Endothelial cell of umbilical vein (primary cell): ENCODE measurements around the gene ARGFX. TPM values are rescaled to one million over a fixed set of nuclear protein-coding genes. Genes with fewer than 3 reads are reported as not detected.

ENCODE experiments used
- BruUV-seq: library from RNA; stranded (reverse); fragments of 400-500 nt; replicated peaks from 2 replicates; lab custom pipeline; 2021; lab: Mats Ljungman, UMichigan
- CTCF ChIA-PET: fragments of 300-600, 350-600 bp; sonication (Branson Sonifier 250); formaldehyde crosslinking; loops from one replicate; lab custom pipeline; 2021; ENCODE audit warnings: antibody characterized with exemption, inconsistent platforms; lab: Charles Lee
- POLR2A ChIA-PET: fragments of 300-600, 350-600 bp; sonication (Branson Sonifier 250); formaldehyde crosslinking; loops from one replicate; lab custom pipeline; 2021; ENCODE audit warnings: antibody characterized with exemption, inconsistent platforms; lab: Charles Lee
- DNase-seq: peaks from one replicate; pipeline ENCODE4 v3.0.0-alpha.2; 2011; ENCODE audit warnings: low read depth, low spot score
- FAIRE-seq: peaks from 2 replicates; lab custom pipeline; 2011; peaks lifted over from hg19 to GRCh38; lab: Jason Lieb, UNC
- H2AFZ ChIP-seq: 2 replicates; pipeline ENCODE4 v1.6.0; 2012; ENCODE audit warnings: low read depth, low read length, control low read depth, inconsistent platforms
- H3K27ac ChIP-seq: 2 replicates; pipeline ENCODE4 v1.5.1; 2011; ENCODE audit warnings: low read depth, mild to moderate bottlenecking, control low read depth, low read length, moderate library complexity; ENCODE audit not compliant: insufficient read depth
- H3K27me3 ChIP-seq, 2 experiments: 2 replicates each; pipeline versions ENCODE4 v1.6.0 to v1.6.1; 2011; ENCODE audit warnings: low read length in 2 of 2, mixed read lengths in 1 of 2; ENCODE audit not compliant: control insufficient read depth in 2 of 2, insufficient read depth in 2 of 2
- H3K36me3 ChIP-seq, 2 experiments: 2 replicates in 1 of 2; 3 replicates in 1 of 2; pipeline ENCODE4 v1.5.1; 2011; ENCODE audit warnings: low read length in 2 of 2, mild to moderate bottlenecking in 1 of 2, moderate library complexity in 1 of 2; ENCODE audit not compliant: control insufficient read depth in 2 of 2, insufficient read depth in 2 of 2; ENCODE audit errors: extremely low read depth in 1 of 2
- H3K4me1 ChIP-seq: 3 replicates; pipeline ENCODE4 v1.5.1; 2011; ENCODE audit warnings: mild to moderate bottlenecking, low read length; ENCODE audit not compliant: control insufficient read depth, insufficient read depth; ENCODE audit errors: extremely low read depth
- H3K4me2 ChIP-seq: 2 replicates; pipeline ENCODE4 v1.6.1; 2011; ENCODE audit warnings: low read length, control low read depth, mixed read lengths; ENCODE audit not compliant: insufficient read depth
- H3K4me3 ChIP-seq, 3 experiments: fragments of 200-600 bp in 1 of 3; sonication (generic), shearing (Covaris generic) in 1 of 3; replicated peaks in 1 of 3; 2 replicates each; pipeline ENCODE4 v1.5.1; 2011 to 2016; ENCODE audit warnings: control low read depth in 3 of 3, low read length in 3 of 3, mild to moderate bottlenecking in 2 of 3, inconsistent platforms in 1 of 3, low read depth in 1 of 3, moderate library complexity in 1 of 3; ENCODE audit not compliant: insufficient read depth in 1 of 3
- H3K79me2 ChIP-seq: 2 replicates; pipeline ENCODE4 v1.6.0; 2012; ENCODE audit warnings: low read length, inconsistent platforms; ENCODE audit not compliant: control insufficient read depth, insufficient read depth
- H3K9ac ChIP-seq: replicated peaks from 2 replicates; pipeline ENCODE3; 2011; ENCODE audit warnings: low read length, control low read depth; ENCODE audit not compliant: insufficient read depth; ENCODE audit errors: extremely low read depth
- H3K9me1 ChIP-seq: replicated peaks from 3 replicates; pipeline ENCODE4 v1.6.0; 2011; ENCODE audit warnings: mild to moderate bottlenecking, low read length; ENCODE audit not compliant: control insufficient read depth, insufficient read depth; ENCODE audit errors: extremely low read depth
- H3K9me3 ChIP-seq: replicated peaks from 2 replicates; pipeline ENCODE4 v1.5.1; 2012; ENCODE audit warnings: low read length, inconsistent platforms; ENCODE audit not compliant: control insufficient read depth, insufficient read depth
- H4K20me1 ChIP-seq: replicated peaks from 2 replicates; pipeline ENCODE3; 2011; ENCODE audit warnings: mild to moderate bottlenecking, low read length; ENCODE audit not compliant: control insufficient read depth, insufficient read depth; ENCODE audit errors: extremely low read depth
- CTCF ChIP-seq, 2 donors: IDR thresholded peaks; 1 replicate in 1 of 2; 2 replicates in 1 of 2; pipeline ENCODE4 v1.5.1; 2011; ENCODE audit warnings: low read length in 2 of 2, mild to moderate bottlenecking in 2 of 2, moderate library complexity in 2 of 2, control low read depth in 1 of 2, inconsistent platforms in 1 of 2, low read depth in 1 of 2; ENCODE audit not compliant: insufficient read depth in 1 of 2; ENCODE audit errors: extremely low read depth in 1 of 2
- EZH2 ChIP-seq: IDR thresholded peaks from 2 replicates; pipeline ENCODE4 v1.6.1; 2012; ENCODE audit warnings: borderline replicate concordance, low read depth, mild to moderate bottlenecking, moderate library complexity, low read length, inconsistent platforms; ENCODE audit not compliant: severe bottlenecking
- FOS ChIP-seq: IDR thresholded peaks from 2 replicates; pipeline ENCODE4 v1.6.1; 2011; ENCODE audit warnings: mild to moderate bottlenecking, low read length, moderate library complexity, borderline replicate concordance; ENCODE audit not compliant: insufficient read depth
- JUN ChIP-seq: IDR thresholded peaks from 2 replicates; pipeline ENCODE4 v1.6.1; 2011; ENCODE audit warnings: borderline replicate concordance, low read depth; ENCODE audit not compliant: insufficient read length, insufficient read depth
- MAX ChIP-seq: IDR thresholded peaks from 2 replicates; pipeline ENCODE4 v1.6.1; 2011; ENCODE audit not compliant: insufficient read depth, insufficient read length
- MYC ChIP-seq: IDR thresholded peaks from one replicate; pipeline ENCODE4 v1.6.1; 2011; ENCODE audit warnings: mild to moderate bottlenecking, low read depth, low read length
- POLR2A ChIP-seq: IDR thresholded peaks from 2 replicates; pipeline ENCODE4 v1.6.1; 2012; ENCODE audit warnings: low read depth, mild to moderate bottlenecking, control low read depth, low read length
- dilution Hi-C: fragments of 300-500 bp; cut with MboI; formaldehyde crosslinking; loops from one replicate; pipeline ENCODE4 v1.15.0; 2019; ENCODE audit warnings: low sequenced_read_pairs; ENCODE audit not compliant: extremely low pct_ligation_motif_present
- intact Hi-C: fragments of 100-400 bp; cut with micrococcal nuclease; formaldehyde crosslinking; loops from one replicate; pipeline ENCODE4 v1.10.0; 2022
- polyA plus RNA-seq, 4 experiments: library from polyadenylated mRNA; depleted of rRNA in 3 of 4; stranded (reverse) in 3 of 4; unstranded in 1 of 4; fragments of >200 nt; gene quantifications; 2 replicates each; pipeline versions ENCODE4 v1.2.1 to v1.2.3, GENCODE V29; 2011 to 2012; ENCODE audit warnings: missing spikeins in 1 of 4
- total RNA-seq: library from RNA; stranded (reverse); gene quantifications from 2 replicates; pipeline ENCODE4 v1.2.3, GENCODE V29; 2021

Gene ARGFX
- total and polyA plus RNA-seq, 2 donors (not counting 3 experiments of a cell fraction or from before 2014, with no cell fraction given) = not detected

DNA sequence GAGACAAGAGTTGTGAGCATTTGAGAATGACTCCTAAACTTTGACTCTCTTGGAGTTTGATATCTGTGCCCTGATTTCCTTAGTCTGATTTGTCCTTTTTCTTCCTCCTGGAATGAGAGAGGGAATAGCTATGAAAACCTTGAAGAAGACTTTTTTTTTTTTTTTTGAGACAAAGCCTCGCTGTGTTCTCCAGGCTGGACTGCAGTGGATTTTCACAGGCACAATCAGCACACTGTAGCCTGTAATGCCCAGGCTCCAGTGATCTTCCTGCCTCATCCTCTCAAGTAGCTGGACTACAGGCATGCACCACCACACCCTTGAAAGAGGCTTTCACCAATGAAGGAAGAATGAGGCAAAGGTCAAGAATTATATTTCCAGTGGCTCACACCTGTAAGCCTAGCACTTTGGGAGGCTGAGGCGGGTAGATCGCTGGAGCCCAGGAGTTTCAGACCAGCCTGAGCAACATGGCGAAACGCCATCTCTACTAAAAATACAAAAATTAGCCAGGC, 10.3 kb upstream of the ARGFX start:
- no peaks in the 10 kb centered on the region for H4K20me1 ChIP-seq
- no peak overlapping the region for H3K27ac ChIP-seq
- no peaks in the 10 kb centered on the region for H3K79me2 ChIP-seq
- H3K36me3 ChIP-seq = no peaks in the 10 kb centered on the region
- FAIRE-seq (no peak), DNase-seq (no peak)
- intact Hi-C loops = no loop called here
- H3K9me3 ChIP-seq = no peaks in the 10 kb centered on the region
- POLR2A ChIA-PET = no interaction called here
- no peak overlapping the region for H3K4me3 ChIP-seq
- H3K9ac ChIP-seq = no peak overlapping the region
- no peaks in the 10 kb centered on the region for H3K4me1 ChIP-seq
- peaks cover 0 to 2% of the 10 kb centered on the region in 2 experiments for H3K27me3 ChIP-seq
- H2AFZ ChIP-seq = no peak overlapping the region
- H3K9me1 ChIP-seq = no peaks in the 10 kb centered on the region
- TF ChIP-seq MYC = no peak
- dilution Hi-C loops = no loop called here
- CTCF ChIA-PET = interaction anchor here (2.5 kb wide), 1 partner anchor 11 kb away, joined by 5 read pairs; no protein-coding TSS in a partner anchor
- no peak overlapping the region for H3K4me2 ChIP-seq
- no TSS peak for BruUV-seq

GRCh38 chr3:121562148-121562547, 5.6 kb upstream of the ARGFX start:
- H3K4me1 ChIP-seq = no peaks in the 10 kb centered on the region
- H4K20me1 ChIP-seq = no peaks in the 10 kb centered on the region
- H3K9me3 ChIP-seq = no peaks in the 10 kb centered on the region
- no peak overlapping the region for H3K4me2 ChIP-seq
- FAIRE-seq (no peak), DNase-seq (no peak)
- BruUV-seq = no TSS peak
- no peaks in the 10 kb centered on the region for H3K9me1 ChIP-seq
- no peaks in the 10 kb centered on the region for H3K36me3 ChIP-seq
- H3K4me3 ChIP-seq = no peak overlapping the region
- ChIA-PET CTCF (interaction anchor here (0.5 kb wide), 1 partner anchor 696 kb away, joined by 7 read pairs; no protein-coding TSS in a partner anchor), POLR2A (no interaction called here)
- no peak overlapping the region for H3K9ac ChIP-seq
- no peak overlapping the region for H2AFZ ChIP-seq
- no peaks in the 10 kb centered on the region for H3K79me2 ChIP-seq
- intact Hi-C loops = no loop called here
- TF ChIP-seq JUN (no peak), CTCF (IDR thresholded peaks at IDR 0.05; ENCODE audit: extremely low read depth in 1 of 2, insufficient read depth in 1 of 2, low read depth in 1 of 2, low read length in 2 of 2) (no peak), POLR2A (no peak), FOS (no peak), EZH2 (no peak), MAX (no peak), MYC (no peak)
- peaks cover 0 to 2% of the 10 kb centered on the region in 2 experiments for H3K27me3 ChIP-seq
- dilution Hi-C loops = no loop called here
- no peak overlapping the region for H3K27ac ChIP-seq
